ENCODE measurements around the gene PTPRT.

PTPRT gene

DNA sequence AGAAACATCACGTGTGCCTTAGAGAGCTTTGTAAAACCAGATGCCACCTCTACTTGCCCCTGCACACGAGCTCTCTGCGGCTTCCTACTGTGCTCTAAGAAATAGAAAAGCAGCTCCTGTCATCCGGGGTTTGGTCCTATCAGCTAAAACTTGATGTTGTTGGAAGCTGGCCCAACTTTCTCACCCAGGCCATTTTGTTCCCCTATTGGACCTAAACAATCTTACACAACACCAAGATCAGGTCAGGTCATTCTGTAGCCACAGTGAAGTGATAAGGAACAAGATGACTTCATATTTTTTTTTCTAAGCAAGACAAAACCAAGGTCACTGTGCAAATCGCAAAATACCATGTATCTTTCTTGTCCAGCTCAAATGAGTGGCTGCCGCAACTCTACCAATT is 486.0 kb downstream of the PTPRT start:
- peaks cover 11% of the 10 kb centered on the region for H3K4me1 ChIP-seq (ENCODE audit: control insufficient read depth, insufficient read depth, low read length)
- no peaks in the 10 kb centered on the region for H3K36me3 ChIP-seq (ENCODE audit: control insufficient read depth, insufficient read depth, low read length)
- no peaks in the 10 kb centered on the region for H3K9me3 ChIP-seq (ENCODE audit: control insufficient read depth, low read length)
- no peak overlapping the region for H3K9ac ChIP-seq (ENCODE audit: low read length)
- no peak overlapping the region for H3K4me3 ChIP-seq (ENCODE audit: low read length)
- H3K27me3 ChIP-seq (ENCODE audit: control insufficient read depth, insufficient read depth, low read length) = no peaks in the 10 kb centered on the region

DNA sequence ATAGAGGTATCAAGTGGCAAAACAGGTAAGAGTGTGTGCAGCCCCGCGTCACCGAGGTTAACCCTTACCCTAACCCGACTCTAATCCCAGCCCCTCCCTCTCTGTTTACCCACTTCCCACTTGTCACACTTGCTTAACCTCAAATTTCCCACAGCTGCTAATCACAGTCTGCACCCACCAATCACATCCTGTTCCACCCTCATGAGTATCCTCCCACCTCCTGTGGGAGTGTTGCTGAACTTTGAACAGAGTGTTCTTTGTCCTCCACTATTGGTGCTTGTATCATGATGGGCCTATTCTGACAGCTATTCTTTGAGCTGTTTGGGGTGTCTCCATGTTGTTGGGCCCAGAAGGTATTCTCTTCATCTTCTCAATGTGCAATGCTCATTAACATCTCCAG is 487.8 kb downstream of the PTPRT start:
- Histone ChIP-seq H3K27me3 (ENCODE audit: control insufficient read depth, insufficient read depth, low read length) (no peaks in the 10 kb centered on the region), H3K9me3 (ENCODE audit: control insufficient read depth, low read length) (no peaks in the 10 kb centered on the region), H3K36me3 (ENCODE audit: control insufficient read depth, insufficient read depth, low read length) (no peaks in the 10 kb centered on the region), H3K4me1 (ENCODE audit: control insufficient read depth, insufficient read depth, low read length) (peaks cover 11% of the 10 kb centered on the region), H3K4me3 (ENCODE audit: low read length) (no peak overlapping the region), H3K9ac (ENCODE audit: low read length) (no peak overlapping the region)

DNA sequence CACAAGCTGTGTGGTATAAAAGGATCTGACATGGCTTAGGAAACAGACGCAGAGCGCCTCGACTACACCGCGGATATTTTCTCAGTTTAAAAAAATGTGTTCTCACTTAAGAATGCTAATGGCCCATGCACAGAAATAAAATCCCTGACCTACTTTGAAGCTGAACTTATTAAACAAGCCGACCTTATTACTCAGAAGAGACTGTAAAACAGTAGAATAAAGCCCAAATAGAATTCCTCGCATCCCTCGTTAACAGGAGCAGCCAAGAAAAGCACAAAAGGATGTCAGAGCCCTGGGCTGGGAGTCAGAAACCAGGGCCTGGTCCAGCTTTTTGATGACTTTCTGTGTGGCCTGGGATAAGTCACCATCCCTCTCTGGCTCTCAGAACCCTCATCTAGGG is 489.3 kb downstream of the PTPRT start:
- Histone ChIP-seq H3K9me3 (ENCODE audit: control insufficient read depth, low read length) (no peaks in the 10 kb centered on the region), H3K9ac (ENCODE audit: low read length) (no peak overlapping the region), H3K4me3 (ENCODE audit: low read length) (no peak overlapping the region), H3K36me3 (ENCODE audit: control insufficient read depth, insufficient read depth, low read length) (no peaks in the 10 kb centered on the region), H3K27me3 (ENCODE audit: control insufficient read depth, insufficient read depth, low read length) (no peaks in the 10 kb centered on the region), H3K4me1 (ENCODE audit: control insufficient read depth, insufficient read depth, low read length) (peaks cover 11% of the 10 kb centered on the region)

DNA sequence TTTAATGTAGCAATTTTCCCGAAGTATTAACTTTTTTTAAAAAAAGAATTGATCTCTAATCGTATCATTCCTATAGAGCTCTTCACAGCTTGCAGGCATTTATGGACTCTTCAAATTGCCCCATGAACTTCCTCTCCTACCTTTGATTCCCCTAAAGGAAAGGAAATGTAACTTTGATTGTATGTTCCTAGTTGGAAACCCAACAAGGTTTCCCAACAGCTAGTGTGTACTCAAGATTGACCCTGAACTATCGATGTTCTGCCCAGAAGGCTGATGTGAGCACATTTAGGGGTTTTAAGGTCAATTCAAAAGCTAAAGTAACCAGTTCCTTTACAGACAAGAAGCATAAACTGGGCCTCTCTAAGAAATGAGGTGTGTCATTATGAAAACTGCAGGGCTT is 491.7 kb downstream of the PTPRT start:
- Histone ChIP-seq H3K4me3 (ENCODE audit: low read length) (no peak overlapping the region), H3K9me3 (ENCODE audit: control insufficient read depth, low read length) (no peaks in the 10 kb centered on the region), H3K9ac (ENCODE audit: low read length) (no peak overlapping the region), H3K27me3 (ENCODE audit: control insufficient read depth, insufficient read depth, low read length) (no peaks in the 10 kb centered on the region), H3K36me3 (ENCODE audit: control insufficient read depth, insufficient read depth, low read length) (no peaks in the 10 kb centered on the region), H3K4me1 (ENCODE audit: control insufficient read depth, insufficient read depth, low read length) (peaks cover 11% of the 10 kb centered on the region)

DNA sequence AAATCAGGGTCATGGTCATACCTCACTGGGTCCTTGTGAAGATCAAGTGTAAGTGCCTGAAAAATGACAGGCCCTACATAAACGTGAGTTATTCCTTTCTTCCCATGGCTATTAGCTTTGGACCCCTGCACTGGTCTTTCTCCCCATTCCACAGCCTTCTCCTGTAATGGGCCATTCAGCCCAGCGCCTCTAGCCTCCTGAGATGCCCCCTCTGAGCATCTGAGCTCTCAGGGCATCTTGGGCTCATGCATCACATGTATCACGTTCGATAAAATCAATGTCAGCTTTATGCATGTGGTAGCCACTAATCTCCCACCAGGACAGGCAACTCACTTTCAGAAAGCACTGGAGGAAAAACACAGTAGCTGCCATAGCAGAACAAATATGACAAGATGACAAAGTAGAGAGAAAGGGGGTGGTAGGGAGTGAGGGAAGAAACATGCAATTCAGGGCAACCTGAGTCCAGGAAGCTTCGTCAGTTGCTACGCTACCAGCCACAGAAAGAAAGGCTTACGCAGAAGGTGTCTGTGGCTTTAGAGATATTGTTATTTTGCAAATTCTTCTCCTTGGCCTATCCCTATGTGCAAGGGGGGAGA is 498.8 kb downstream of the PTPRT start:
- no peaks in the 10 kb centered on the region for H3K36me3 ChIP-seq (ENCODE audit: control insufficient read depth, insufficient read depth, low read length)
- no peaks in the 10 kb centered on the region for H3K4me1 ChIP-seq (ENCODE audit: control insufficient read depth, insufficient read depth, low read length)
- no peaks in the 10 kb centered on the region for H3K9me3 ChIP-seq (ENCODE audit: control insufficient read depth, low read length)
- H3K27me3 ChIP-seq (ENCODE audit: control insufficient read depth, insufficient read depth, low read length) = no peaks in the 10 kb centered on the region
- no peak overlapping the region for H3K9ac ChIP-seq (ENCODE audit: low read length)
- H3K4me3 ChIP-seq (ENCODE audit: low read length) = no peak overlapping the region

DNA sequence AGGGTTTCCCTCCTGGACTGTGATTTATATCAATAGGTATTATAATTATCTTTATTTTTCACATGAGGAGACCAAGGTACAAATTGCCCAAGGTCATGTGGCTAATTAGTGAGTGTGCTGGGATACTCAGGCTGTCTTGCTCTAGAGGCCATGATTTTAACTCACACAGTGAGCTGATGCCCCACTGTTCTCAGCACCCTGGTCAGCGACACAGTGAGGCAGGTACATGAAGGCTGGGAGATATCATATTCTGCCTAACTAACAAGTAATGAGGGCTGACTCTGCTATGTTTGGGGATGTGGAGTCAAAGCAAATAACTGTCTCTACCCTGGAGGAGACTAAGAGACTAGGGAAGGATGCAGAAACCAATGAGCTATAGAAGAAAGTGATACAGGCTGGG is 501.1 kb downstream of the PTPRT start:
- Histone ChIP-seq H3K9me3 (ENCODE audit: control insufficient read depth, low read length) (no peaks in the 10 kb centered on the region), H3K4me3 (ENCODE audit: low read length) (no peak overlapping the region), H3K27me3 (ENCODE audit: control insufficient read depth, insufficient read depth, low read length) (no peaks in the 10 kb centered on the region), H3K4me1 (ENCODE audit: control insufficient read depth, insufficient read depth, low read length) (no peaks in the 10 kb centered on the region), H3K9ac (ENCODE audit: low read length) (no peak overlapping the region), H3K36me3 (ENCODE audit: control insufficient read depth, insufficient read depth, low read length) (no peaks in the 10 kb centered on the region)

DNA sequence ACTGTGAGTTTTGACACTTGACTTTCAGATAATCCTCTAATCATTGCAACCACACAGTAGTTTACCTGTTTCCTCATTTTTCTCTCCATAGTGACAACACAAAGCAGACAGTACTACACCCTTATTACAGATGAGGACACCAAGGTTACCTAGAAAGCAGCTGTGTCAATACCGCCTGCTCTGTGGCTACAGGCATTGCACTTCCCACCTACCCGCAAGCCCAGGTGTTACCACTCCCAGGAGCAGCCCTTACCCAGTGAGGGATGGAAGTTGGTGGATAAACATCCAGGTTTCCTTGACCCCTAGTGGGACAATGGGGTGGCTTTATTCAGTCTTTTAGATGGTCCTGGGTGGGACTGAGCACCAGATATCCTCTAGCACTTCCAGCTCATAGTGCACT is 503.6 kb downstream of the PTPRT start:
- H3K9ac ChIP-seq (ENCODE audit: low read length) = no peak overlapping the region
- H3K9me3 ChIP-seq (ENCODE audit: control insufficient read depth, low read length) = no peaks in the 10 kb centered on the region
- H3K36me3 ChIP-seq (ENCODE audit: control insufficient read depth, insufficient read depth, low read length) = no peaks in the 10 kb centered on the region

DNA sequence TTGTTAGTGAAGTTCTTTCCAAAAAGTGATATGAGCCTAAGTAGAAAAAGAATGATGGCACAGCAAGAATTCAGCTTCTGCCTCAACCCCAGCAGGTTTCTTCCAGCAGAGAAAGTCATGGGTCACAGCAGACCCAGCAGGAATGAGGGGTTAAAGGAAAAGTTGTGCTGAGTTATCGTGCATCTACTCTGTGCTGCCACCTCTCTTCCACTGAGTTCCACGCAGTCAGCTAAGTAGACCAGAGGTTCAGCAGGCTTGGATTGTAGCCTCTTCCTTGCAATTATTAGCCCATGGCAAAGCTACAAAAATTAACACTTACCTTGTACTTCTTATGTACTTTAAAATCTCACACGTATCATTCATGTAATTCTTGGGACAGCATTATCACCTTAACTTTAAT is 510.8 kb downstream of the PTPRT start:
- Histone ChIP-seq H3K27me3 (ENCODE audit: control insufficient read depth, insufficient read depth, low read length) (no peaks in the 10 kb centered on the region), H3K36me3 (ENCODE audit: control insufficient read depth, insufficient read depth, low read length) (no peaks in the 10 kb centered on the region), H3K9ac (ENCODE audit: low read length) (no peak overlapping the region), H3K9me3 (ENCODE audit: control insufficient read depth, low read length) (no peaks in the 10 kb centered on the region), H3K4me1 (ENCODE audit: control insufficient read depth, insufficient read depth, low read length) (no peaks in the 10 kb centered on the region), H3K4me3 (ENCODE audit: low read length) (no peak overlapping the region)

More for the DNA sequence above, 503.6 kb downstream of the PTPRT start:
- no peak overlapping the region for H3K4me3 ChIP-seq (ENCODE audit: low read length)
- H3K27me3 ChIP-seq (ENCODE audit: control insufficient read depth, insufficient read depth, low read length) = no peaks in the 10 kb centered on the region
- no peaks in the 10 kb centered on the region for H3K4me1 ChIP-seq (ENCODE audit: control insufficient read depth, insufficient read depth, low read length)

DNA sequence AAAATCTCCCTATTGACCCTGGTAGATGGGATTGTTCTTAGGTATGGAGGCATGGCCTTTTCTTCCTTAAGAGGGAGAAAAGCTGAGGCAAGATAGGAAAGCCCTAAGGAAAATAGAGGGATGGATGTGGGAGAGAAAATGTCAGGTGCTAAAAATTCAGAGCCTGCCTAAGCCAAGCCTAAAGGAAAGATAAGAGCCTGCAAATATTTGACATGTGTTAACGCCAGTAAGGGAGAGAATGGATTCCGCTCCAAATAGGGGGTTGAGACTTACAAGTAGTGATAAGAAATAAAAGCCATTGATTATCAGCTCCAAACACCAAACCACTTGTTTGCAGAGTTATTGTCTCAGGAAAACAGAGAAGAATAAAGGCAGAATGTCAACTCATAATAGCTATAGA is 533.6 kb downstream of the PTPRT start:
- H3K36me3 ChIP-seq (ENCODE audit: control insufficient read depth, insufficient read depth, low read length) = no peaks in the 10 kb centered on the region
- no peaks in the 10 kb centered on the region for H3K9me3 ChIP-seq (ENCODE audit: control insufficient read depth, low read length)
- H3K9ac ChIP-seq (ENCODE audit: low read length) = no peak overlapping the region

DNA sequence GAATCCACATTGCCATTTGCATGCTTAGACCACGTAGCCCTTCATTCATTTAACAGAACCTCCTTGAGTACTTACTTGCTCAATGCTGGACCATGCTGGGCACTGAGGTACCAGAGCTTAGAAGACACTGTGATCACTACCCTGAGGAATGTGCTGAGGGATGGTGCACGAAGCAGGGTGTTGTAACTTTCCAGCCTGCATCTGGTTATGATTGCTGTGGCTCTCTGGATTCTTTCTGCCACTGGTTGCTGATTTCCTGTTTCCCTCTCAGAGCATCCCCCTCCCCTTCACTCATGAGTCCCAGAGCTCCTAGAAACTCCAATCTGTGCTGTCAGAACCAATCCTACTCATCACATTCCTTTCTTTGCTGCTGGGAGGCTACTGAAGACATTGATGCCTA is 537.4 kb downstream of the PTPRT start:
- H3K4me1 ChIP-seq (ENCODE audit: control insufficient read depth, insufficient read depth, low read length) = no peaks in the 10 kb centered on the region
- no peaks in the 10 kb centered on the region for H3K27me3 ChIP-seq (ENCODE audit: control insufficient read depth, insufficient read depth, low read length)
- H3K9ac ChIP-seq (ENCODE audit: low read length) = no peak overlapping the region
- H3K9me3 ChIP-seq (ENCODE audit: control insufficient read depth, low read length) = no peaks in the 10 kb centered on the region
- H3K4me3 ChIP-seq (ENCODE audit: low read length) = no peak overlapping the region
- H3K36me3 ChIP-seq (ENCODE audit: control insufficient read depth, insufficient read depth, low read length) = no peaks in the 10 kb centered on the region

More for the DNA sequence above, 533.6 kb downstream of the PTPRT start:
- Histone ChIP-seq H3K4me3 (ENCODE audit: low read length) (no peak overlapping the region), H3K4me1 (ENCODE audit: control insufficient read depth, insufficient read depth, low read length) (no peaks in the 10 kb centered on the region), H3K27me3 (ENCODE audit: control insufficient read depth, insufficient read depth, low read length) (no peaks in the 10 kb centered on the region)

DNA sequence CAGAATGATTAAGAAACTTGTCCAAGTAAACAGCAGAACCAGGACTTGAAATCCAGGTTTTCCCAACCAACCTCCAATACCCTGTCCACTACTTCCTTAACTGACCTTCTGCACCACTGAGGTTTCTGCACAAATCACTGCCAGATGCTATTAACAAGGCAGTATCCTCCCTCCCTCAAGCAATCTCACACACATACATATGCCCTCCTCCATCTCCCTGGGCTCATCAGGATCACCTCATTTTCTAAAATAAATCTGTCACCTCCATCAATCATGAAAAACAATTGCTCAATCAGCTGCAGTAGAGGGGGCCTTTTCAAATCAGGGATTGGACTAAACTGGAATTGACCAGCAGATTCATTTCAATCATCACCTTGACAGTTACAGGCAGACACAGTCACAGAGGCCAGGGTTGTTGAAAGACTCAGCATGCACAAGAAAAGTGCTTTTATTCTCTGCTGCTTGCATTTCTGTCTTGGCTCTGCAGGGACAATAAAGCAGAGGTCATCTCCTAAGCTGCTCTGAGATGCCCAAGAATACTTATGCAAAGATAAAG is 539.4 kb downstream of the PTPRT start:
- H3K9me3 ChIP-seq (ENCODE audit: control insufficient read depth, low read length) = no peaks in the 10 kb centered on the region

DNA sequence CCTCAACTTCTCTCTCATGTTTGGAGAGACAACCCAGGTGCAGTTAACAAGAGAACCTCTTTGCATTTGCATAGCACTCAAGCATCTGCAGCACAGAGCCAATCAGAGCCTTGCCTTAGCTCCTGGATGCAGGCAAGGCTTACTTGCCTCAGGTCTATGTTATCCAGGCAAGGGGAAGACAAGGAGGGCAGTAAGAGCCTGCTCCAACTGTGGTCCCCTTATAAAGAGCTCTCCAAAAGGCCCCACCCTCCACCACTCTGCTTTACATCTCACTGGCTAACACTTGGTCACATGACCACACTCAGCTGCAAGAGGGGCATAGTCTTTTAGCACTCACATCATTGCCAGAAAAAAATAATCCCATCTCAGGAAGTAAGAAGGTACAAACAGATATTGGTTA is 540.0 kb downstream of the PTPRT start:
- no peaks in the 10 kb centered on the region for H3K4me1 ChIP-seq (ENCODE audit: control insufficient read depth, insufficient read depth, low read length)
- H3K27me3 ChIP-seq (ENCODE audit: control insufficient read depth, insufficient read depth, low read length) = no peaks in the 10 kb centered on the region
- H3K9me3 ChIP-seq (ENCODE audit: control insufficient read depth, low read length) = no peaks in the 10 kb centered on the region
- no peak overlapping the region for H3K9ac ChIP-seq (ENCODE audit: low read length)
- H3K36me3 ChIP-seq (ENCODE audit: control insufficient read depth, insufficient read depth, low read length) = no peaks in the 10 kb centered on the region
- no peak overlapping the region for H3K4me3 ChIP-seq (ENCODE audit: low read length)

More for the DNA sequence above, 539.4 kb downstream of the PTPRT start:
- Histone ChIP-seq H3K9ac (ENCODE audit: low read length) (no peak overlapping the region), H3K4me3 (ENCODE audit: low read length) (no peak overlapping the region), H3K4me1 (ENCODE audit: control insufficient read depth, insufficient read depth, low read length) (no peaks in the 10 kb centered on the region), H3K36me3 (ENCODE audit: control insufficient read depth, insufficient read depth, low read length) (no peaks in the 10 kb centered on the region), H3K27me3 (ENCODE audit: control insufficient read depth, insufficient read depth, low read length) (no peaks in the 10 kb centered on the region)

DNA sequence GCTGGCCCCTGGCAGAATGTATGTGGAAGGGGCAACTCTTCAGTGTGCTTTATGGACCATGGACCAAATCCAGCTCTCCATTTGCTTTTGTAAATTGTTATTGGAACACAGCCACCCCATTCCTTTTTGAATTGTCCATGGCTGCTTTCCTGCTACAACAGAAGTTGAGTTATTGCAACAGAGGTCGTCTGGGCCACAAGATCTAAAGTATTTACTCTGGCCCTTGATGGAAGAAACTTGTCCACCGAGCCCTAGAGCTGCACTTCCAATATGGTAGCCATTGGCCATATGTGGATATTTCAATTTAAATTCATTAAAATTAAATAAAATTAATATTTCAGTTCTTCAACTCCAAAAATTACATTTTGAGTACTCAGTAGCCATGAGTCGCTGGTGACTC is 543.5 kb downstream of the PTPRT start:
- no peaks in the 10 kb centered on the region for H3K27me3 ChIP-seq (ENCODE audit: control insufficient read depth, insufficient read depth, low read length)
- no peaks in the 10 kb centered on the region for H3K9me3 ChIP-seq (ENCODE audit: control insufficient read depth, low read length)
- no peak overlapping the region for H3K9ac ChIP-seq (ENCODE audit: low read length)
- no peak overlapping the region for H3K4me3 ChIP-seq (ENCODE audit: low read length)
- H3K36me3 ChIP-seq (ENCODE audit: control insufficient read depth, insufficient read depth, low read length) = no peaks in the 10 kb centered on the region
- no peaks in the 10 kb centered on the region for H3K4me1 ChIP-seq (ENCODE audit: control insufficient read depth, insufficient read depth, low read length)
